Stomach (tissue), 9 donors: ENCODE measurements around the gene NT5E. TPM values are rescaled to one million over a fixed set of nuclear protein-coding genes. Genes with fewer than 3 reads are reported as not detected.

Experiments
- DNase-seq, 2 donors: peaks; one replicate each; pipeline versions ENCODE4 v3.0.0 to v3.0.0-alpha.2; 2013 to 2019
- H3K27ac ChIP-seq, 5 donors: fragments of 200-600 bp in 4 of 5; sonication (generic) in 4 of 5; one replicate each; pipeline ENCODE4 v1.5.1; 2013 to 2019; ENCODE audit warnings: mild to moderate bottlenecking in 1 of 5, moderate library complexity in 1 of 5
- H3K27me3 ChIP-seq, 3 donors: fragments of 200-600 bp; sonication (generic); one replicate each; pipeline ENCODE4 v1.5.1; 2017 to 2019; ENCODE audit warnings: mixed run types in 1 of 3
- H3K36me3 ChIP-seq, 4 donors: fragments of 200-600 bp; sonication (generic); 1 replicate in 3 of 4; 2 replicates in 1 of 4; pipeline ENCODE4 v1.5.1; 2016 to 2019
- H3K4me1 ChIP-seq, 4 donors: fragments of 200-600 bp; sonication (generic); one replicate each; pipeline ENCODE4 v1.5.1; 2016 to 2019
- H3K4me3 ChIP-seq, 4 donors: fragments of 200-600 bp; sonication (generic) in 3 of 4; one replicate each; pipeline ENCODE4 v1.5.1; 2016 to 2019; ENCODE audit warnings: mild to moderate bottlenecking in 1 of 4
- H3K9me3 ChIP-seq, 4 donors: fragments of 200-600 bp; sonication (generic); one replicate each; pipeline ENCODE4 v1.5.1; 2016 to 2019
- CTCF ChIP-seq, 7 experiments: fragments of 450-650 bp in 4 of 7; fragments of 200-600 bp in 3 of 7; sonication (generic) in 3 of 7; IDR thresholded peaks; one replicate each; pipeline ENCODE4 v1.5.1; 2016 to 2019; ENCODE audit warnings: antibody characterized with exemption in 7 of 7, control low read depth in 2 of 7, mild to moderate bottlenecking in 1 of 7
- EP300 ChIP-seq: sonication (generic); formaldehyde crosslinking; IDR thresholded peaks from one replicate; pipeline ENCODE4 v1.6.1; 2017; ENCODE audit warnings: antibody characterized with exemption
- POLR2A ChIP-seq, 4 donors: fragments of 450-650 bp; IDR thresholded peaks; one replicate each; pipeline ENCODE4 v1.6.1; 2016; ENCODE audit warnings: antibody characterized with exemption in 4 of 4, control low read depth in 2 of 4, mild to moderate bottlenecking in 1 of 4, moderate library complexity in 1 of 4
- POLR2AphosphoS5 ChIP-seq, 3 donors: sonication (generic); formaldehyde crosslinking; IDR thresholded peaks; one replicate each; pipeline ENCODE4 v1.6.1; 2016; ENCODE audit warnings: antibody characterized with exemption in 3 of 3
- WGBS, 5 donors: extraction: QIAGEN DNeasy Blood & Tissue Kit in 3 of 5; methylation state at CpG; one replicate each; pipeline versions ENCODE4 v1.1.5 to v1.1.7; 2013 to 2018; 5-methylcytosine and 5-hydroxymethylcytosine counted together
- intact Hi-C: fragments of 100-400 bp; cut with DNase I; formaldehyde crosslinking; loops from one replicate; pipeline ENCODE4 v1.15.1; 2023; ENCODE audit warnings: low total_unique reads
- polyA plus RNA-seq, 3 donors: library from polyadenylated mRNA; stranded (reverse); fragments of 200-250 nt; gene quantifications; one replicate each; pipeline ENCODE4 v1.2.3, GENCODE V29; 2013
- total RNA-seq, 5 donors: library from RNA; depleted of rRNA; stranded (reverse); fragments of >200 nt; gene quantifications; one replicate each; pipeline versions ENCODE4 v1.1.0 to v1.2.3, GENCODE V29; 2014 to 2016
- donor health status: healthy with polysubstance abuse.
- donor health status: Bipolar disorder and iron deficiency.
- donor health status: healthy.

NT5E gene
- total and polyA plus RNA-seq, 8 donors = 2.9 to 18.8 (median 7.2) TPM

GRCh38 chr6:85436939-85437495 is 12.9 kb upstream of the NT5E start:
- intact Hi-C loops = no loop called here
- no peak for TF ChIP-seq POLR2A (IDR thresholded peaks at IDR 0.05)
- TF ChIP-seq EP300 = no peak
- TF ChIP-seq CTCF (IDR thresholded peaks at IDR 0.05) = no peak
- TF ChIP-seq POLR2AphosphoS5 (IDR thresholded peaks at IDR 0.05) = no peak

GRCh38 chr6:85443349-85444117 is 6.3 kb upstream of the NT5E start:
- no peaks in the 10 kb centered on the region for H3K4me1 ChIP-seq
- no peak overlapping the region for H3K27ac ChIP-seq
- intact Hi-C loops = no loop called here
- no peak for DNase-seq
- no peaks in the 10 kb centered on the region for H3K27me3 ChIP-seq
- H3K4me3 ChIP-seq = no peak overlapping the region
- H3K9me3 ChIP-seq = no peaks in the 10 kb centered on the region
- 94 to 100% (median 96%) methylated on average over 1 of the region's 1 CpG for WGBS, 5 donors
- TF ChIP-seq POLR2AphosphoS5 (IDR thresholded peaks at IDR 0.05) (no peak), EP300 (no peak), POLR2A (IDR thresholded peaks at IDR 0.05) (no peak), CTCF (IDR thresholded peaks at IDR 0.05) (no peak)
- no peaks in the 10 kb centered on the region for H3K36me3 ChIP-seq

More at GRCh38 chr6:85436939-85437495, 12.9 kb upstream of the NT5E start:
- Histone ChIP-seq H3K9me3 (no peaks in the 10 kb centered on the region), H3K36me3 (no peaks in the 10 kb centered on the region), H3K27ac (no peak overlapping the region), H3K27me3 (no peaks in the 10 kb centered on the region), H3K4me1 (no peaks in the 10 kb centered on the region), H3K4me3 (no peak overlapping the region)
- DNase-seq = no peak
- 58 to 91% (median 75%) methylated on average over 5 of the region's 5 CpGs for WGBS, 5 donors

DNA sequence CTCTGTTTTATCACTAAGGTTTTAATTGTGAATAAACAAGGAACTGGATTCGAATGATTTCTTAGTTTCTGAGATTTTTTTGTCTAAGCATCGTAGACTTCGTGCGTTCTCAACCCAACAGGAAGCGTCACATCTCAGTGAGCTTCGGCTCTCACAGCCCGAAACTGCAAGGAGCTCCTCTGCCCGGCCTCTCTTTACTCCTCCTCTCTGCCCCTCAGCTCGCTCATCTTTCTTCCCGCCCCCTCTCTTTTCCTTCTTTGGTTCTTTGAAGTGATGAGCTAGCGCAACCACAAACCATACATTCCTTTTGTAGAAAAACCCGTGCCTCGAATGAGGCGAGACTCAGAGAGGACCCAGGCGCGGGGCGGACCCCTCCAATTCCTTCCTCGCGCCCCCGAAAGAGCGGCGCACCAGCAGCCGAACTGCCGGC is 480 bp upstream of the NT5E start:
- Histone ChIP-seq H3K9me3 (no peaks in the 10 kb centered on the region), H3K27me3 (peaks cover 0 to 18% (median 8%) of the 10 kb centered on the region in 3 donors), H3K4me1 (peaks cover 8 to 52% (median 43%) of the 10 kb centered on the region in 4 donors), H3K4me3 (peak overlapping the region; percentile 62 to 71 (median 70)), H3K27ac (peak overlapping the region; percentile 79 to 91 (median 85)), H3K36me3 (no peaks in the 10 kb centered on the region)
- intact Hi-C loops = no loop called here
- DNase-seq = peak in 1 of 2 donors; percentile 70
- 1 to 3% (median 2%) methylated on average over 23 to 24 of the region's 24 CpGs for WGBS, 5 donors
- TF ChIP-seq POLR2A (IDR thresholded peaks at IDR 0.05) (no peak), CTCF (IDR thresholded peaks at IDR 0.05) (no peak), POLR2AphosphoS5 (IDR thresholded peaks at IDR 0.05) (no peak), EP300 (no peak)

- peak overlapping the region; percentile 13 to 71 (median 66) for H3K4me3 ChIP-seq
- H3K36me3 ChIP-seq = no peaks in the 10 kb centered on the region
- peaks cover 0 to 18% (median 8%) of the 10 kb centered on the region in 3 donors for H3K27me3 ChIP-seq
- peaks cover 8 to 52% (median 43%) of the 10 kb centered on the region in 4 donors for H3K4me1 ChIP-seq
- no peak for TF ChIP-seq CTCF (IDR thresholded peaks at IDR 0.05)
- no peak for TF ChIP-seq POLR2A (IDR thresholded peaks at IDR 0.05)
- TF ChIP-seq POLR2AphosphoS5 (IDR thresholded peaks at IDR 0.05) = no peak
- TF ChIP-seq EP300 = no peak
- peak overlapping the region in 4 of 5 donors; percentile 3 to 91 (median 51) for H3K27ac ChIP-seq
- no peaks in the 10 kb centered on the region for H3K9me3 ChIP-seq
- intact Hi-C loops = no loop called here
- DNase-seq = no peak
- WGBS, 5 donors = 10 to 25% (median 16%) methylated on average over 4 of the region's 4 CpGs
These were observed 1.9 kb downstream of the NT5E start for GRCh38 chr6:85451565-85452306.
